Muscle of arm (tissue), 12 donors: ENCODE data around the gene SNRK. TPM values are rescaled to one million over a fixed set of nuclear protein-coding genes. Genes with fewer than 3 reads are reported as not detected.
"Not testable (repeated sequence)": the region's sequence is repeated elsewhere in the genome, so short reads cannot be mapped to it uniquely, and the experiment has no call there.

Source experiments
- DNase-seq: peaks from one replicate; pipeline ENCODE4 v3.0.0-alpha.2; 2013
- polyA plus RNA-seq, 12 donors: library from polyadenylated mRNA; unstranded; fragments of 120-200 nt; gene quantifications; one replicate each; pipeline ENCODE4 v1.2.1, GENCODE V29; 2013; ENCODE audit not compliant: insufficient read length in 12 of 12

Gene SNRK
- polyA plus RNA-seq, 12 donors = 30.7 to 38.7 (median 35.8) TPM; not detected in 1

DNA sequence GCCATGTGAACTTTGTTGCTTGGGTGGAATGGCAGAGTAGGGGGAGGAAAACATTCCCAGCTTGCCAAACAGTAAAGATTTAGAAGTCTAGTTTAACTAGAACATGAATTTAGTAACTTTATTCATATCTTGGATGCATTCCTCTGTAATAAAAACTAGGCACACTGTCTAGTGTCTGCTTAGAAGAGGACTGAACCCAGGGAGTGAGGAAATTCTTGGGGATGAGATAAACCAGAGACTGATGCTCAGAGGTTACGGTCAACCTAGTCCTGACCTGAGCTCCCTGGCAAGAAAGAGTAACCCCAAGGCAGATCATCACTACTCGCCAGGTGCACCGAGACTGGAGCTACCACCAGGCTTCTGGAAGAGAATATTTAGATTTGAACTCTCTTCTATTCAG, 58.2 kb downstream of the SNRK start:
- no peak for DNase-seq

DNA sequence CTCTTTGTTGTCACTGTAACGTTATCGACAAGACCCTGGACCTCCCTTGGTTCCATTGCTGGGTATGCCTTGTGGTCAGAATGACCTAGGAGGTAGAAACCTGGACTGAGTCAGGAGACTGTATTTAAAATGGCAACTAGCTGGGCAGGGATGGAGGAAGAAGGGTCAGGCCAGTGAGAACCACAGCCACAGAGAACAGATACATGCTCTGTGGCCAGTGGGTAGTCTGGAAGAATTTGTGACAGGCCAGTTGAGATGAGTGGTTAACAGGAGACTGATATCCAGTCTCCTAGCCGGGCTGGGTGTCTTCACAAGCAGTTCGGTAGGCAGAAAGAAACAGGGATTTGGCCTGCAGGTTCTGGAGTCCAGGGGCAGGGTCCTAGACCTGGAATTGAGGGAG, 58.9 kb downstream of the SNRK start:
- DNase-seq = no peak

DNA sequence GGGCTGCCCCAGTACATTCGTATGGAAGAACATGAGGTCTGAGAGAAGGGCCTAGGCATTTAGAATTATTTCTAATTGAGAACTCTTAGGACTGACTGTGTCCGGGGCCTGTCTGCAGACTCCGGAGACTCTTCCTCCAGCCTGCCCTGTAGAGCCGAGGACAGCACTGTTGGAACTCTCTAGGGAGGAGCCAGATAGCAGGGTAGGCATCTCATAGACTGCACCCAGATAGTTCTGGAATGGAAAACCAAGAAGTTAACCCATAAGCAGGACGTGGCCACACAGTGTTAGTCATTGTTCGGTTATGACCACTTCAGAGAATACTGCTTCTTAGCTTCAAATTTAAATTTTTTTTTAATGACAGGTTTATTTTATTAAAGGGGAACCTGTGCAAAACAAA, 59.5 kb downstream of the SNRK start:
- DNase-seq = no peak

DNA sequence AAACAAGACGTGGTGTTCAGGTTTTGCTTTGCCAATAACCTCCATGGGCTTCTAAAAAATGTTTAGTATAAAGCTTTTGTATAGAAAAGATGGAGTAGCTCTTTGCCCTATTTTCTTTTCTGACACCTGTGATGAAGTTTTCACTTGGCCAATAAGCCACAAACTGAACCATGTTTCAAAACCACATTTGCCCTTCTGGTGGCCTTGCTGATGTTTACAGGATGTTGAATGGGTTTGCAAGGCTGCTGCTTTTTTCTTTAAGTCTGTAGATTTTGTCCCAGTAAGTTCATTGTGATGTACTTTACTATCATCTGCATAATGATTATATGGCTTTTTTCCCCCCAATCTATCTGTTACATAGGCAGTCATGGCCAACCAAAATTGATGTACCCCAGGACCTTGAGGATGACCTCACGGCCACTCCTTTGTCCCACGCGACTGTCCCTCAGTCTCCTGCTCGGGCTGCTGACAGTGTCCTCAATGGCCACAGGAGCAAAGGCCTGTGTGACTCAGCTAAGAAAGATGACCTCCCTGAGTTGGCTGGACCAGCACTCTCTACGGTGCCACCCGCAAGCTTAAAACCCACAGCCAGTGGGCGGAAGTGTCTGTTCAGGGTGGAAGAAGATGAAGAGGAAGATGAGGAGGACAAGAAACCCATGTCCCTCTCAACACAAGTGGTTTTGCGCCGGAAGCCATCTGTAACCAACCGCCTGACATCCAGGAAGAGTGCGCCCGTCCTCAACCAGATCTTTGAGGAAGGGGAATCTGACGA, 60.8 kb downstream of the SNRK start:
- DNase-seq = no peak

- no peak for DNase-seq
Observed at GRCh38 chr3:43347774-43348173, 61.4 kb downstream of the SNRK start.

GRCh38 chr3:43348350-43348749, 62.0 kb downstream of the SNRK start:
- no peak for DNase-seq

DNA sequence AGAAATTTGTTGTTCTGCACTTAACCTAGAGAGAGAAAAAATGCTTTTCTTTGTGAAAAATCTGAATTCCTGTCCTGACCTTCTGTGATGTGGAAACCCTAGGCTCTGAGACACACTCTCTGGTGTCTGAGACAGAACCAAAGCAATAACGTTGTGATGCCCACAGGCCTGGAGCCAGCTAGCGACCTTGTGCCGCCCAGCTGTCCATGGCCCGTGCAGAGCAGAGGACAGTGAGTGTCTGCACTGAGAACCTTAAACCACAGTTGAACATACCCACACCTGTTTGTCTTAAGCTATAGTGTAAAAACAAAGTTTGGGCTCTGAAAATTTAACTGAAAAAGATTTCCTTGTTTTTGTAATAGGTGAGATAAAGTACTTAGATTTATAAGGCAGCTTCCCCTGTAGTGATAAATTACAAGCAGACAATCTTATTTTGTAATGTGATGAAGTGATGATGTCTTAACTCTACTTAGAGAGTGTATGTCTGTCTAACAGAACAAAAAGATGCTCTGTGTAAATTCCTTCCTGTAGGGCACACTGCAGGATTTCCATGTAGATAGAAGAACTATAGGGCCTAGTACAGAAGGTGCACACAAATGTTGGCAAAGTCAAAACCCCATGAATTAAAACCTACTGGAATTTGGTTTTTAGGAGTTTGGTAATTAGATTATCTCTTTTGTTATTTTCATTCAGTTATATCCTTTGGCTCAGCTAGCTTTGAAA, 62.7 kb downstream of the SNRK start:
- DNase-seq = no peak

DNA sequence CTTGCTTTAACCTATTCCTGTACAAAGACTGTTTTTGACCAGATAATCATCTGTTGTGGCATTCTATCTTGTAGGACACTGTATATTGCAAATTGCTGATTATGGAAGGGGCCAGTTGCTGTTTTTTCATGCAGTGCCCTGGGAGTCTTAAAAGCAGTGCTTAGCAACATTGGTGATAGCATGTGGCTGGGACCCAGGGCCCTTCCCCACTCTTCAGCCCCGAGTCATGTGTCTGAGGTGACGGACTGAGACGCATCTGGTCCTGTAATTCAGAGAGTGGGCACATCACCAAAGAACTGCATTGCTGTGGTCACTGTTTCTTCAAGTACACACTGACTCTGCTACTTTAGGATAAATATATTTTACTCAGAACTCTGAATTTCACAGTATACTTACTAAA, 63.4 kb downstream of the SNRK start:
- DNase-seq = no peak

- no peak for DNase-seq
Observed at GRCh38 chr3:43353393-43353792, 67.1 kb downstream of the SNRK start.

DNA sequence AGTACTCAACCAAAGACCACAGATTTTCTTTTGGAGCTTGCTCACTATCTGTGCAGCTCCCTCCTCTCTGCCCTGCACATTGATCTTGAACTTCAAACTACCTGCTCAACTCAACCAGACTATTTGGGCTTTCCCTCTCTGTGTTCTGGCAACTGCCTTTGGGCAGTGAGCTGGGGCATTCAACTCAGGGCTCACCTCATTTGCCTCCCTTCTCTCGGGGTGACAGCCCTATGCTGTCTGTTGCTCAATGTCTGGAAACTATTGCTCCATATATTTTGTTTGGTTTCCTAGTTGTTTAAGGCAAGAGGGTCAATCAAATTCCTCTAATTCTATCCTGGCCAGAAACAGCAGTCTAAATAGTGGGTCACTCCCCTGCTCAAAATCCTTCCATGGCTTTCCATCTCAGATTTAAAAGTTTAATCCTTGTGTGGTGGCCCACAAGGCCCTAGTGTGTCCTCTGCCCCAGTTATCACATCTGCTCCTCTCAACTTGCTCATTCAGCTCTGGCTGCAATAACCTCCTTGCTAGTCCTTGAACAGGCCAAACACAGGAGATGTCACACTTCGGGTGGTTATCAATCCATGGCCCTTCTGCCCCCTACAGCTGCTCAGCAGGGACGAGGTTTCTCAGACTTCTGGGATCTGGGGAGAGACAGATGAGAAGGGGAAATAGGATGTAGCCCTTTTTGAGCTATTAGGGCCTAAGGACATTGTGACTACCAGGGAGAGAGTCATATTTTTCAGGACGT, 67.8 kb downstream of the SNRK start:
- DNase-seq = no peak

DNA sequence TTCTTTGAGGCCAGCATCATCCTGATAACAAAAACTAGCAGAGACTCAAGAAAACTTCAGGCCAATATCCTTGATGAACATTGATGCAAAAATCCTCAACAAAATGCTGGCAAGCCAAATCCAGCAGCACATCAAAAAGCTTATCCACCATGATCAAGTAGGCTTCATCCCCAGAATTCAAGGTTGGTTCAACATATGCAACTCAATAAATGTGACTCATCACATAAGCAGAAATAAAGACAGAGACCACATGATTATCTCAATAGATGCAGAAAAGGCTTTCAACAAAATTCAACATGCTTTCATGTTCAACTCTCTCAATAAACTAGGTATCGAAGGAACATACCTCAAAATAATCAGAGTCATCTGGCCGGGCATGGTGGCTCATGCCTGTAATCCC, 69.7 kb downstream of the SNRK start:
- DNase-seq = not testable (repeated sequence)

GRCh38 chr3:43361077-43361476, 74.7 kb downstream of the SNRK start:
- no peak for DNase-seq

DNA sequence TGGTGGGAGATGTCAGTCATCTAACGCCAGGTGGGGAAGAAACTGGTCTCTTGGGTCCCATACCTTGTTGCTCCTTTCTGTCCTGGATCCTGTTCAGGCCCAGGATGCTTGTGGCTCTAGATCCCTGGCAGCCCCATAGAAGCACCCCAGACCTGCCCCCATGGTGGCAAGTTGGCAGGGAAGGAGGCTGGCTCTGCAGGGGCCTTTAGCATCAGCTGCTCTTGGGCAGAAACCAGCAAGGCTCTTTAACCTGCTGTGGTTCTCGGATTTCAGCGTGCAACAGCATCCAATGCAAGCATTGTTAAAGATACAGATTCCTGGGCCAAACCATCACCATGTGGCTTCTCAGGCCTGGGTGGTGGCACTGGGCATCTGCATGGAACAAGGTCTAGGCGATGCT, 75.8 kb downstream of the SNRK start:
- no peak for DNase-seq

- DNase-seq = no peak
Observed at GRCh38 chr3:43362961-43363360, 76.6 kb downstream of the SNRK start.

- DNase-seq = peak; percentile 63
Observed at GRCh38 chr3:43363621-43364266, 77.4 kb downstream of the SNRK start.

GRCh38 chr3:43364494-43364893, 78.2 kb downstream of the SNRK start:
- DNase-seq = no peak

DNA sequence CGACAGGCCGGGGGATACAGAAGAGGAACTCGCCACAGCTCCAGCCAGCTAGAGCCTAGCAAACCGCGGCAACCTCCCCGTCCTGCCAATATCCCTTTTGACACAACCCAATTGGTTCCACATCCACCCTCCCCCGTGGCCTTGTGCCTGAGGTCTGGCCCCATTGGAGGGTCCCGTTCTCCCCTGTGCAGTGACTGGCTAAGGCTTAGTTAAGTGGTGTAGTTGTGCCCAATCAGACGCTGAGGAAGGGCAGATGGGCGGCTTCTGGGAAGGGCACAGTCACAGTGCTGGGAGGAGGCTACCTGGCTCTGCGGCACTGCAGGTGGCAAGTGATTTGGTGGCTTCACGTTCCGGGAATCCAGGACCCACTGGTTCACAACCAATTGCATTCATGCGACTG, 78.6 kb downstream of the SNRK start:
- DNase-seq = no peak

DNA sequence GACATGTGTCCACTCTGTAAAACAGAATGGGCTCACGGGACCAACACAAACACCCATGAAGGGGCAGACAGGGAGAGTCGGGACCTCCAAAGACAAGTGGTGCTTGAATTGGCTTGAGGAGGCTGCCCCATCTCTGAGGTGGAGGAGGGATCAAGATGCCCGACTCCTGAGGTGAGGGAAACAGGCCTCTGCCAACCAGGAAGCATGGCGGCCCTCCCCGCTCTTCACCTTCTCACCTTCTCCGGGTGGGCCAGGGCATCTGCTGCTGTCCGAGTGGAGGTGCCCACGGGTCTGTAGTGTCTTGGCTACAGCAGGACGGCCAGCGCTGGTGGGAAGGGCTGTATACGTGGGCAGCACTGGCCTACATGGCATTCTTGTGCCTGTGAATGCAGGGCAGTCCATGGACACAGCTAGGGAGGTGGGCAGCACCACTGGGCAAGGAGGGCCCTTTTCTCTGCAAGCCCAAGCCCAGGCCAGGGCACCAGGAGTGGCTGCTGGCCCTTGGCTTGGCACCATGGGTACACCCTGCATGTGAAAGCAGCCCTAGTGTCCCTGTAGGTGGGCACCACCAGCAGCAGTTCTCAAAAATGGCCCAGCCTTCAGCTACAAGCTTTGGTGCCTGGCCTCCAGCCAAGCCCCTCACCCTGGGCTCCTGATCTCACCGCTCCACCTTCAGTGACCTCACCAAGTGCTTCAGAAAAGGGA, 79.4 kb downstream of the SNRK start:
- no peak for DNase-seq

DNA sequence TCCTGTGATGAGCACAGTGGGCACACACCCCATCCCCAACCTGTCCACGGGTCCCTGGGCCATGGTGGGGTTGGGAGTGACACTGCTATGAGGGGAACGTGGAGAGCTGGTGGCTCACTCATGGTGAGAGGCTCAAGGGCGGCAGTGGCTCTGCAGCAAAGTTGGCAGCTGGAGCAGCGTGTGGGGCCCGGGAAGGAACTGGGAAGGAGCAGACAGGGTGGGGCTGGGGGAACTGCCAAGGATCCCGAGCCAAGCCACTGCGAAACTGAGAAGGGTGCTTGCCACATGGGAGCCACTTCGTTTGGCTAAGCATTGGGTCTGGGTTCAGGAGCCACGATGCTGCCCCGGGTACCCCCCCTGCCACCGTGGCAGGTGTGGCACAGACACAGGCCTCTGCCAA, 80.1 kb downstream of the SNRK start:
- DNase-seq = no peak

GRCh38 chr3:43366885-43367284, 80.5 kb downstream of the SNRK start:
- DNase-seq = no peak
